Measurements from ENCODE around the gene PLCXD1.

PLCXD1 gene

DNA sequence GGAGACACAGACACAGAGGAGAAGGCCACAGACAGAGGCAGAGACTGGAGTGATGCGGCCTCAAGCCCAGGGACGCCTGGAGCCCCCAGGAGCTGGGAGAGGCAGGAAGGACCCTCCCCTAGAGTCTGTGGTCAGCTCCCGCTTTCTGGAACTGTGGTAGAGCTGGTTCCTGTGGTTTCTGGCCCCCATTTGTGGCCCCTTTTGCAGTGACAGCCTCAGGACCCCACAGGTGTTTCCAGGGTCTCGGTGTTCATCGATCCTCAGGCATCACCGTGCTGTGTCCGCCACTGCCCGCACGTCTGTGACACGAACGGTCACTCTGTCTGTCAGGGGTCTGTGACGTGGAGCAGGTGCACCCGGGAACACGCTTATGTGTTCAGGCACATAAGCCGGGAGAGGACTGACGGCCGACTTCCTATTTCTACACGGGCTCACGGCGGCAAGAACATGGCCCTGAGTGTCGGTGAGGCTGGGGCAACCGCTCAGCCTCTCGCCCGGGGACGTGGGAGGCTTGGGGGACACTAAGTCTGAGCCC lies 29.5 kb downstream of the PLCXD1 start:
- Histone ChIP-seq H3K27ac (ENCODE audit: low read length) (no peak overlapping the region), H3K4me1 (ENCODE audit: control insufficient read depth, insufficient read depth, low read length) (no peaks in the 10 kb centered on the region), H3K4me3 (ENCODE audit: low read length) (no peak overlapping the region), H3K9me3 (ENCODE audit: control insufficient read depth, insufficient read depth, low read length) (no peaks in the 10 kb centered on the region), H3K27me3 (ENCODE audit: control insufficient read depth, insufficient read depth, low read length) (no peaks in the 10 kb centered on the region), H3K36me3 (ENCODE audit: control insufficient read depth, insufficient read depth, low read length) (peaks cover 62% of the 10 kb centered on the region)
- no CpG with 5 or more reads among the region's 25 CpGs for WGBS (ENCODE audit: insufficient coverage, insufficient read length)
- no peak for DNase-seq (ENCODE audit: low read depth, low spot score)

DNA sequence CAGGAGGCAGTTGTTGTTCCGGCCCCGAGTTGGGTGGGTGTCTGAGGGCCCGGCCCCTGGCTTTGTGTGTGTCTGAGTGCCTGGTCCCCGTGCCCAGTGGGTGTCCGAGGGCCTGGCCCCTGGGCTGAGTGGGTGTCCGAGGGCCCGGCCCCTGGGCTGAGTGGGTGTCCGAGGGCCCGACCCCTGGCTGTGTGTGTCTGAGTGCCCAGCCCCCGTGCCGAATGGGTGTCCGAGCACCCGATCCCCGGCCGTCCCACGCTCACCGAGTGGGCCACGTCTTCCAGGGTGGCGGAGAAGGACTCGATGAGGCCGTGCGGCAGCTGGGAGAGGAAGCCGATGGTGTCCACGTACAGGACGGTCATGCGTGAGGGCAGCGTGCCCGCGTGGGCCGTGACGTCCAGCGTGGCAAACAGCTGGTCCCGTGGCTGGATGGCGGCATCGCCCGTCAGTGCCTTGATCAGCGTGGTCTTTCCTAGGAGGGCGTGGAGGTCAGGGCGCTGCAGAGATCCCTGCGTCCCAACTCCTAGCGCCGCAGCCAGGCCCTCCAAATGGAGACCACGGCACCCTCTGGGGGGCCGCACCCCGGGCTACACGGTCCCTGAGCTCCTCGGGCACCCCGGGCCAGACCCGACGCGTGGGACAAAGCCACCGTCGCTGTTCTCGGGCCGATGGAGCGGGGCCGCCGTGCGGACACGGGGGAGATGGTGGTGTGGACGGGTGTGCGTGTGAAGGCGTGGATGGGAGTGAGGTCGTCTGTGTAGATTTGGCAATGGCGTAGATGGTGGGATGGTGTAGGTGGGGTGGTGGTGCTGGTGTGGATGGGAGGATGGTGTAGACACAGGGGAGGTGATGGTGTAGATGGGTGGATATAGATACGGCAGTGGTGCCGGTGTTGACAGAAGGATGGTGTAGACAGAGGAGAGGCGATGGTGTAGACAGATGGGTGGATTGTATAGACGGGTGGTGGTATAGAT lies 30.3 kb downstream of the PLCXD1 start:
- H3K4me3 ChIP-seq (ENCODE audit: low read length): no peak overlapping the region
- H3K4me1 ChIP-seq (ENCODE audit: control insufficient read depth, insufficient read depth, low read length): no peaks in the 10 kb centered on the region
- no peak overlapping the region for H3K27ac ChIP-seq (ENCODE audit: low read length)
- WGBS (ENCODE audit: insufficient coverage, insufficient read length): 100% methylated on average over 6 of the region's 69 CpGs
- peaks cover 59% of the 10 kb centered on the region for H3K36me3 ChIP-seq (ENCODE audit: control insufficient read depth, insufficient read depth, low read length)
- no peaks in the 10 kb centered on the region for H3K9me3 ChIP-seq (ENCODE audit: control insufficient read depth, insufficient read depth, low read length)
- no peak for DNase-seq (ENCODE audit: low read depth, low spot score)
- H3K27me3 ChIP-seq (ENCODE audit: control insufficient read depth, insufficient read depth, low read length): no peaks in the 10 kb centered on the region

- no peak overlapping the region for H3K27ac ChIP-seq (ENCODE audit: low read length)
- H3K36me3 ChIP-seq (ENCODE audit: control insufficient read depth, insufficient read depth, low read length): peaks cover 52% of the 10 kb centered on the region
- no peaks in the 10 kb centered on the region for H3K27me3 ChIP-seq (ENCODE audit: control insufficient read depth, insufficient read depth, low read length)
- WGBS (ENCODE audit: insufficient coverage, insufficient read length): no CpG with 5 or more reads among the region's 54 CpGs
- H3K9me3 ChIP-seq (ENCODE audit: control insufficient read depth, insufficient read depth, low read length): no peaks in the 10 kb centered on the region
- DNase-seq (ENCODE audit: low read depth, low spot score): no peak
- no peaks in the 10 kb centered on the region for H3K4me1 ChIP-seq (ENCODE audit: control insufficient read depth, insufficient read depth, low read length)
- H3K4me3 ChIP-seq (ENCODE audit: low read length): no peak overlapping the region
Observed at GRCh38 chrX:312621-313331, 31.6 kb downstream of the PLCXD1 start.

- Histone ChIP-seq H3K9me3 (ENCODE audit: control insufficient read depth, insufficient read depth, low read length) (no peaks in the 10 kb centered on the region), H3K27ac (ENCODE audit: low read length) (no peak overlapping the region), H3K27me3 (ENCODE audit: control insufficient read depth, insufficient read depth, low read length) (no peaks in the 10 kb centered on the region), H3K4me1 (ENCODE audit: control insufficient read depth, insufficient read depth, low read length) (no peaks in the 10 kb centered on the region), H3K4me3 (ENCODE audit: low read length) (no peak overlapping the region), H3K36me3 (ENCODE audit: control insufficient read depth, insufficient read depth, low read length) (peaks cover 49% of the 10 kb centered on the region)
- DNase-seq (ENCODE audit: low read depth, low spot score): no peak
- WGBS (ENCODE audit: insufficient coverage, insufficient read length): no CpG with 5 or more reads among the region's 8 CpGs
Observed at GRCh38 chrX:313546-313945, 32.4 kb downstream of the PLCXD1 start.

DNA sequence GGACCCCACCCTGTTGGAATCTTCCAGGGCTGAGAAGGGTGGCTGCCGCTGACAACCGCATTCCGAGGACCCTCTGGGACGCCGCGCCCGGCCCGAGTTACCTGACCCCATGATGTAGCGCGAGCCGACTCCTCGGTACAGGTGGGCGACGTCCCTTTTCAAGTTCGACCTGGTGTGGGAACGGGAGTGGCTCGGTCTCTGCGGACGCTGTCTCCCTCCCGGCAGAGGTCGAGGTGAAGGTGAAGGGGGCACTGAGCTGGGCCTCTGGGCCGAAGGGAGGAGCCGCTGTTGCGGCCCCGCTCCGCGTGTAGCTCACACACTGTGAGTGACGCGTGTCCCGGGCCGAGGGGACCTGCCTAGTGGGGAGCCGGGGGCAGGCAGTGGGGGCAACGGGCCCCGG lies 32.9 kb downstream of the PLCXD1 start:
- H3K9me3 ChIP-seq (ENCODE audit: control insufficient read depth, insufficient read depth, low read length): no peaks in the 10 kb centered on the region
- H3K36me3 ChIP-seq (ENCODE audit: control insufficient read depth, insufficient read depth, low read length): peaks cover 49% of the 10 kb centered on the region
- H3K27me3 ChIP-seq (ENCODE audit: control insufficient read depth, insufficient read depth, low read length): no peaks in the 10 kb centered on the region
- DNase-seq (ENCODE audit: low read depth, low spot score): no peak
- no peak overlapping the region for H3K27ac ChIP-seq (ENCODE audit: low read length)
- no CpG with 5 or more reads among the region's 34 CpGs for WGBS (ENCODE audit: insufficient coverage, insufficient read length)
- no peaks in the 10 kb centered on the region for H3K4me1 ChIP-seq (ENCODE audit: control insufficient read depth, insufficient read depth, low read length)
- no peak overlapping the region for H3K4me3 ChIP-seq (ENCODE audit: low read length)

- no peak for DNase-seq (ENCODE audit: low read depth, low spot score)
- Histone ChIP-seq H3K27ac (ENCODE audit: low read length) (no peak overlapping the region), H3K36me3 (ENCODE audit: control insufficient read depth, insufficient read depth, low read length) (peaks cover 46% of the 10 kb centered on the region), H3K27me3 (ENCODE audit: control insufficient read depth, insufficient read depth, low read length) (no peaks in the 10 kb centered on the region), H3K4me3 (ENCODE audit: low read length) (no peak overlapping the region), H3K9me3 (ENCODE audit: control insufficient read depth, insufficient read depth, low read length) (no peaks in the 10 kb centered on the region), H3K4me1 (ENCODE audit: control insufficient read depth, insufficient read depth, low read length) (no peaks in the 10 kb centered on the region)
- WGBS (ENCODE audit: insufficient coverage, insufficient read length): no CpG with 5 or more reads among the region's 51 CpGs
Observed at GRCh38 chrX:314781-315595, 33.8 kb downstream of the PLCXD1 start.

GRCh38 chrX:316351-317325 lies 35.5 kb downstream of the PLCXD1 start:
- Histone ChIP-seq H3K27ac (ENCODE audit: low read length) (no peak overlapping the region), H3K9me3 (ENCODE audit: control insufficient read depth, insufficient read depth, low read length) (no peaks in the 10 kb centered on the region), H3K36me3 (ENCODE audit: control insufficient read depth, insufficient read depth, low read length) (peaks cover 35% of the 10 kb centered on the region), H3K27me3 (ENCODE audit: control insufficient read depth, insufficient read depth, low read length) (no peaks in the 10 kb centered on the region), H3K4me3 (ENCODE audit: low read length) (no peak overlapping the region), H3K4me1 (ENCODE audit: control insufficient read depth, insufficient read depth, low read length) (no peaks in the 10 kb centered on the region)
- DNase-seq (ENCODE audit: low read depth, low spot score): no peak
- WGBS (ENCODE audit: insufficient coverage, insufficient read length): no CpG with 5 or more reads among the region's 50 CpGs

DNA sequence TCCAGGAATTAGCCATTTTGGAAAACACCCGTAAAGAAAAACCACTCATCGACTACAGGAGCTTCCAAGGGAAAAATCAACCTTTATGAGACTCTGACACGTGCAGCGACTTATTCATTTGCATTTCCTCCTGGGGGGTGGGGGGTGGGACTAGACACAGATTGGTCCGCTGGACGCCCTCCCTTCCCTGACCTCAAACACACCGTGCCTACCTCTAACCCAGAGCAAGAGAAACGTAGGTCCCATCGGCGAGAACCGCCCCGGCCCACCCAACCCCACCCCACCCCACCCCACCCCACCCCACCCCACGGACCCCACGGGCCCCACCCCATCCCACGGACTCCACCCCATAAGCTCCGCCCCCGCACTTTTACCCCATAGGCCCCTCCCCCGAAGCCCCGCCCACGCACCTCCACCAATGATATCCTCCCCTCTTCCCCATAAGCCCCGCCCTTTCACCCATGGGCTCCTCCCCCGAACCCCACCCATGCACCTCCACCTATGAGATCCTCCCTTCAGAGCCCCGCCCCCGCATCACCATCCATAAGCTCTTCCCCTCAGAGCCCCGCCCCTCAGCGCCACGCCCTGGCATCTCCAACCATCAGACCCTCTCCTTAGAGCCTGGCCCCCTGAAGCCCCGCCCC lies 36.4 kb downstream of the PLCXD1 start:
- no peaks in the 10 kb centered on the region for H3K9me3 ChIP-seq (ENCODE audit: control insufficient read depth, insufficient read depth, low read length)
- peaks cover 26% of the 10 kb centered on the region for H3K36me3 ChIP-seq (ENCODE audit: control insufficient read depth, insufficient read depth, low read length)
- no peaks in the 10 kb centered on the region for H3K4me1 ChIP-seq (ENCODE audit: control insufficient read depth, insufficient read depth, low read length)
- no peak for DNase-seq (ENCODE audit: low read depth, low spot score)
- no CpG with 5 or more reads among the region's 28 CpGs for WGBS (ENCODE audit: insufficient coverage, insufficient read length)
- no peak overlapping the region for H3K27ac ChIP-seq (ENCODE audit: low read length)
- no peaks in the 10 kb centered on the region for H3K27me3 ChIP-seq (ENCODE audit: control insufficient read depth, insufficient read depth, low read length)
- no peak overlapping the region for H3K4me3 ChIP-seq (ENCODE audit: low read length)

GRCh38 chrX:318068-318738 lies 37.0 kb downstream of the PLCXD1 start:
- H3K27ac ChIP-seq (ENCODE audit: low read length): no peak overlapping the region
- peak; percentile 96 for DNase-seq (ENCODE audit: low read depth, low spot score)
- no peaks in the 10 kb centered on the region for H3K27me3 ChIP-seq (ENCODE audit: control insufficient read depth, insufficient read depth, low read length)
- peak overlapping the region; percentile 82 for H3K4me3 ChIP-seq (ENCODE audit: low read length)
- H3K4me1 ChIP-seq (ENCODE audit: control insufficient read depth, insufficient read depth, low read length): no peaks in the 10 kb centered on the region
- H3K9me3 ChIP-seq (ENCODE audit: control insufficient read depth, insufficient read depth, low read length): no peaks in the 10 kb centered on the region
- WGBS (ENCODE audit: insufficient coverage, insufficient read length): no CpG with 5 or more reads among the region's 61 CpGs
- peaks cover 20% of the 10 kb centered on the region for H3K36me3 ChIP-seq (ENCODE audit: control insufficient read depth, insufficient read depth, low read length)

All from iPS DF 6.9 (cell line).